OCI-LY7 (cell line): ENCODE data around the gene EIF4B. TPM values are rescaled to one million over a fixed set of nuclear protein-coding genes. Genes with fewer than 3 reads are reported as not detected.

Source experiments
- BruUV-seq: library from RNA; stranded (reverse); fragments of 400-500 nt; replicated peaks from 2 replicates; lab custom pipeline; 2021; lab: Mats Ljungman, UMichigan
- CTCF ChIA-PET: fragments of 300-600 bp; sonication (Branson Sonifier 250); formaldehyde crosslinking; loops from one replicate; lab custom pipeline; 2022; ENCODE audit warnings: antibody characterized with exemption; ENCODE audit not compliant: unreplicated experiment; lab: Charles Lee
- POLR2A ChIA-PET: fragments of 300-600 bp; sonication (Branson Sonifier 250); formaldehyde crosslinking; loops from one replicate; lab custom pipeline; 2022; ENCODE audit warnings: antibody characterized with exemption; lab: Charles Lee
- DNase-seq: peaks from one replicate; pipeline ENCODE4 v3.0.0-alpha.2; 2015; ENCODE audit warnings: low spot score
- H2AFZ ChIP-seq: fragments of 200-600 bp; sonication (generic), shearing (Covaris generic); 2 replicates; pipeline ENCODE4 v1.6.1; 2014; ENCODE audit warnings: mild to moderate bottlenecking, antibody characterized with exemption, low read length, moderate library complexity
- H3K27ac ChIP-seq: fragments of 200-600 bp; sonication (generic); 2 replicates; pipeline ENCODE4 v1.5.1; 2014; ENCODE audit warnings: mixed run types, low read depth, mild to moderate bottlenecking, moderate library complexity, low read length, inconsistent platforms; ENCODE audit not compliant: poor library complexity, severe bottlenecking
- H3K36me3 ChIP-seq: fragments of 200-600 bp; sonication (generic); 2 replicates; pipeline ENCODE4 v1.6.1; 2014; ENCODE audit warnings: mild to moderate bottlenecking, antibody characterized with exemption, low read length, moderate library complexity, mixed read lengths; ENCODE audit not compliant: insufficient read depth
- H3K4me1 ChIP-seq: fragments of 200-600 bp; sonication (generic); 2 replicates; pipeline ENCODE4 v1.5.1; 2014; ENCODE audit warnings: mild to moderate bottlenecking, low read length; ENCODE audit not compliant: insufficient read depth, poor library complexity, severe bottlenecking
- H3K4me2 ChIP-seq: fragments of 200-600 bp; sonication (generic); 2 replicates; pipeline ENCODE4 v1.6.1; 2014; ENCODE audit warnings: mild to moderate bottlenecking, low read length
- H3K4me3 ChIP-seq: fragments of 200-600 bp; sonication (generic); 2 replicates; pipeline ENCODE4 v1.5.1; 2014; ENCODE audit warnings: mild to moderate bottlenecking, low read depth, low read length; ENCODE audit not compliant: poor library complexity, severe bottlenecking
- H3K79me2 ChIP-seq: fragments of 200-600 bp; sonication (generic); 2 replicates; pipeline ENCODE4 v1.6.1; 2016; ENCODE audit warnings: low read depth, mild to moderate bottlenecking, low read length, moderate library complexity, mixed read lengths; ENCODE audit not compliant: insufficient read depth
- H3K9me2 ChIP-seq: fragments of 200-600 bp; sonication (generic); 2 replicates; pipeline ENCODE4 v1.6.1; 2016; ENCODE audit warnings: mild to moderate bottlenecking, low read length, mixed read lengths; ENCODE audit not compliant: insufficient read depth
- H3K9me3 ChIP-seq: fragments of 200-600 bp; sonication (generic); 2 replicates; pipeline ENCODE4 v1.6.1; 2014; ENCODE audit warnings: mild to moderate bottlenecking, mixed run types, low read length, mixed read lengths
- H4K20me1 ChIP-seq: fragments of 200-600 bp; sonication (generic); 2 replicates; pipeline ENCODE4 v1.6.1; 2014; ENCODE audit warnings: mild to moderate bottlenecking, antibody characterized with exemption, low read length, moderate library complexity, mixed read lengths; ENCODE audit not compliant: insufficient read depth
- EZH2phosphoT487 ChIP-seq: fragments of 200-600 bp; sonication (generic); IDR thresholded peaks from 2 replicates; pipeline ENCODE4 v1.6.1; 2018; ENCODE audit warnings: low read depth, borderline replicate concordance, mild to moderate bottlenecking, mixed run types, antibody characterized with exemption, low read length, moderate library complexity, mixed read lengths
- intact Hi-C: fragments of 100-400 bp; cut with micrococcal nuclease; formaldehyde crosslinking; loops from one replicate; pipeline ENCODE4 v1.10.0; 2022; ENCODE audit not compliant: unreplicated experiment
- total RNA-seq, 2 experiments: library from RNA; depleted of rRNA in 1 of 2; stranded (reverse); fragments of >200 nt in 1 of 2; shearing (Covaris generic) in 1 of 2; gene quantifications; 2 replicates each; pipeline ENCODE4 v1.2.3, GENCODE V29; 2014 to 2022
- TF ChIP-seq, protein P1 (sequence below): fragments of 200-600 bp; sonication (generic); conservative IDR thresholded peaks from 2 replicates; pipeline ENCODE4 v1.5.1; 2014; ENCODE audit warnings: mild to moderate bottlenecking, antibody characterized with exemption, low read length, moderate library complexity, mixed read lengths

The EIF4B gene
- total RNA-seq, 2 experiments from 2014 or later = 645 to 745 TPM

DNA sequence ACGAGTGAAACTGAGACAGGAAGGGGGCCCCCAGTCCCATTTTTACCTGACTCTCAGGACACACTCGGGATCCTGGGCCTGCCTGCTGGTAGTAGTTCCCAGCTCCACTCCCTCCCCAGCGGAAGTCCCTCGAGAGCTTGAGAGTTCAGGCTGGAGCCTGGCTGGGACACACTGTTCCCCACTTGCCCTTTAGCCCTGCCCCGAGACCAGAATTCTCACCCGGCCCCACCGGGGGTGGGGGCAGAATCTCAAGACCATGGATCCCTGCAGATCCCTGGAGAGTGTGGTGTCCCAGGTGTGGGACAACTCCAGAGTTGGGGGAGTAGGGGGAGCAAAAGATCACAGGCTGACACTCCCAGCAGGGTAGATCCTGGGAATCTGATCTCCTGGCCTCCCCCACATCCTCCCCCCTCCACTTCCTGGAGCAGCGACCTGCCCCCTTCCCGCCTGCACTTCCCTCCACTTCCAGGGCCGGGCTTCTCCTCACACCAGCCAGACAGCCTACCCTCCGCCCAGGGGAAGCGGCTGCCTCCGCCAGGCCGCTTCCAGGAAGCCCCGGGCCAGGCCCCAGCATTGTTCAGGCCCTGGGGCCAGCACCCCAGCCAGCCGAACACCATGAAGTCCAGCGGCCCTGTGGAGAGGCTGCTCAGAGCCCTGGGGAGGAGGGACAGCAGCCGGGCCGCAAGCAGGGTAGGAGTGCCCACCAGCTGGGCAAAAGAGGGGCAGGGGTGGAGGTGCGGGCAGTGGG is 43.5 kb downstream of the EIF4B start, which contains the start of gene TNS2:
Gene TNS2 (plus strand): TSS at position 495 of the 748 bp plus-strand sequence. CDS start 121 bp downstream, at position 616.
- no peaks in the 10 kb centered on the region for H3K9me3 ChIP-seq
- H2AFZ ChIP-seq = no peak within 1 kb of the TSS
- TF ChIP-seq, protein P1, sequence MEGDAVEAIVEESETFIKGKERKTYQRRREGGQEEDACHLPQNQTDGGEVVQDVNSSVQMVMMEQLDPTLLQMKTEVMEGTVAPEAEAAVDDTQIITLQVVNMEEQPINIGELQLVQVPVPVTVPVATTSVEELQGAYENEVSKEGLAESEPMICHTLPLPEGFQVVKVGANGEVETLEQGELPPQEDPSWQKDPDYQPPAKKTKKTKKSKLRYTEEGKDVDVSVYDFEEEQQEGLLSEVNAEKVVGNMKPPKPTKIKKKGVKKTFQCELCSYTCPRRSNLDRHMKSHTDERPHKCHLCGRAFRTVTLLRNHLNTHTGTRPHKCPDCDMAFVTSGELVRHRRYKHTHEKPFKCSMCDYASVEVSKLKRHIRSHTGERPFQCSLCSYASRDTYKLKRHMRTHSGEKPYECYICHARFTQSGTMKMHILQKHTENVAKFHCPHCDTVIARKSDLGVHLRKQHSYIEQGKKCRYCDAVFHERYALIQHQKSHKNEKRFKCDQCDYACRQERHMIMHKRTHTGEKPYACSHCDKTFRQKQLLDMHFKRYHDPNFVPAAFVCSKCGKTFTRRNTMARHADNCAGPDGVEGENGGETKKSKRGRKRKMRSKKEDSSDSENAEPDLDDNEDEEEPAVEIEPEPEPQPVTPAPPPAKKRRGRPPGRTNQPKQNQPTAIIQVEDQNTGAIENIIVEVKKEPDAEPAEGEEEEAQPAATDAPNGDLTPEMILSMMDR = no peak
- TF ChIP-seq EZH2phosphoT487 = no peak
- no peaks in the 10 kb centered on the region for H3K79me2 ChIP-seq
- no peaks in the 10 kb centered on the region for H4K20me1 ChIP-seq
- DNase-seq = no peak
- peaks cover 25% of the 10 kb centered on the region for H3K4me1 ChIP-seq
- BruUV-seq = no TSS peak
- no peak within 1 kb of the TSS for H3K4me2 ChIP-seq
- POLR2A ChIA-PET = no interaction called here
- H3K4me3 ChIP-seq = no peak within 1 kb of the TSS
- CTCF ChIA-PET = no interaction called here
- intact Hi-C loops = no loop called here
- H3K9me2 ChIP-seq = no peaks in the 10 kb centered on the region
- H3K27ac ChIP-seq = no peak within 1 kb of the TSS
- H3K36me3 ChIP-seq = no peaks in the 10 kb centered on the region

DNA sequence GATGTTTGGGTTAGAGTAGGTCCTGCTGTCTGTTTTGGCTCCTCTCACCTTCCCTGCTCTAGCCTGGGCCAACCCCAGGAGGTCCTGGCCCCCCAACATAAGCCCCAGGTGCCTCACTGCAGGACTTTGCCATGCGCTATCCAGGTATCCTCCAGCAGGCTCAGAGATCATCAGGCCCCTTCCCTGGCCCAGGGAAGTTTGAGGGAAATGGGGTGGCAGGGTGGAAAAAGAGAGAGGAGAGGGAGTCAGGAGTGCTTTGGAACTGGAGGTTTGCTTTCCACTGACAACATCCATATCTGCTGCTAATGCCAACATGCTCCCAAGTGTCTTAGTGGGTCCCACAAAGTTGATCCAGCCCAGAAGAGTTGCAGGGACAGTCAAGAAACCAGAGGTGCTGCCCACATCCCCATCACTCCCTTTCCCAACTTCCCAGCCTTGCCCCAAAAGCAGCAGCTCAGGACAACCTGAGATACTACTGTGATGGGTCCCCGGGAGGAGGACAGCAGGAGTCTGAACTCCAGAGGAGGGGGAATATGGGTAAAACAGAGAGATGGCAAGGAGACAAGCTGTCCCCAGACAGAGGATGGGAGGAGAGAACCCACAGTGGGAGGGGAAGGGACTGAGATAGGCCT is 44.3 kb downstream of the EIF4B start:
- no peaks in the 10 kb centered on the region for H3K9me3 ChIP-seq
- H3K36me3 ChIP-seq = no peaks in the 10 kb centered on the region
- no TSS peak for BruUV-seq
- no peak for TF ChIP-seq EZH2phosphoT487
- TF ChIP-seq, protein P1 = no peak
- H3K27ac ChIP-seq = no peak overlapping the region
- ChIA-PET POLR2A (no interaction called here), CTCF (no interaction called here)
- no peak overlapping the region for H2AFZ ChIP-seq
- H3K4me3 ChIP-seq = no peak overlapping the region
- no peak for DNase-seq
- no peaks in the 10 kb centered on the region for H3K9me2 ChIP-seq
- H3K4me1 ChIP-seq = peaks cover 25% of the 10 kb centered on the region
- no peaks in the 10 kb centered on the region for H4K20me1 ChIP-seq
- H3K4me2 ChIP-seq = no peak overlapping the region
- H3K79me2 ChIP-seq = no peaks in the 10 kb centered on the region
- intact Hi-C loops = no loop called here
